Keratinocyte (primary cell): ENCODE results near the gene OR11H7.

ENCODE experiments used
- CTCF ChIP-seq, 3 experiments: IDR thresholded peaks in 1 of 3; conservative IDR thresholded peaks in 1 of 3; optimal IDR thresholded peaks in 1 of 3; 2 replicates in 2 of 3; 3 replicates in 1 of 3; pipeline versions ENCODE3 to v1.5.1; 2011; ENCODE audit warnings: low read length in 3 of 3, mild to moderate bottlenecking in 3 of 3, moderate library complexity in 2 of 3, control low read depth in 1 of 3, inconsistent platforms in 1 of 3; ENCODE audit not compliant: insufficient read depth in 2 of 3; ENCODE audit errors: extremely low read depth in 1 of 3
- EZH2 ChIP-seq: IDR thresholded peaks from one replicate; pipeline ENCODE4 v1.6.1; 2012; ENCODE audit warnings: inconsistent platforms, mild to moderate bottlenecking, low read length, moderate library complexity

- TF ChIP-seq EZH2: no peak
- TF ChIP-seq CTCF (optimal IDR thresholded peaks at IDR 0.05 in 1 of 3, IDR thresholded peaks at IDR 0.05 in 1 of 3, conservative IDR thresholded peaks at IDR 0.05 in 1 of 3; ENCODE audit: extremely low read depth in 1 of 3, insufficient read depth in 2 of 3, low read length in 3 of 3): no peak
Measured at GRCh38 chr14:20215196-20215595, 13.6 kb upstream of the OR11H7 start.
